GM12892 (cell line): Measurements from ENCODE around the gene ZNF423.
"Not testable (repeated sequence)": the region's sequence is repeated elsewhere in the genome, so short reads cannot be mapped to it uniquely, and the experiment has no call there.

Experiments
- DNase-seq: peaks from one replicate; pipeline ENCODE4 v3.0.0; 2011; ENCODE audit not compliant: insufficient read length
- FAIRE-seq: peaks from 2 replicates; lab custom pipeline; 2011; peaks lifted over from hg19 to GRCh38; lab: Jason Lieb, UNC
- POLR2A ChIP-seq: IDR thresholded peaks from 2 replicates; pipeline ENCODE4 v1.6.1; 2011; ENCODE audit warnings: low read depth, low read length, control low read depth
- POLR2AphosphoS5 ChIP-seq: IDR thresholded peaks from 2 replicates; pipeline ENCODE4 v1.6.1; 2011; ENCODE audit warnings: low read depth, low read length, control low read depth
- TAF1 ChIP-seq: IDR thresholded peaks from 2 replicates; pipeline ENCODE4 v1.6.1; 2011; ENCODE audit warnings: low read depth, mild to moderate bottlenecking, control low read depth, low read length, borderline replicate concordance

ZNF423 gene

GRCh38 chr16:49578018-49578417 is 277.9 kb downstream of the ZNF423 start:
- no peak for TF ChIP-seq POLR2A
- TF ChIP-seq TAF1: no peak
- no peak for TF ChIP-seq POLR2AphosphoS5
- FAIRE-seq: no peak
- DNase-seq: no peak

GRCh38 chr16:49576941-49577340 is 279.0 kb downstream of the ZNF423 start:
- FAIRE-seq (peak; percentile 17), DNase-seq (no peak)
- TF ChIP-seq POLR2AphosphoS5: no peak
- TF ChIP-seq POLR2A: no peak
- no peak for TF ChIP-seq TAF1

- DNase-seq (no peak), FAIRE-seq (no peak)
- TF ChIP-seq POLR2AphosphoS5: no peak
- no peak for TF ChIP-seq POLR2A
- no peak for TF ChIP-seq TAF1
Observed at GRCh38 chr16:49576173-49576494, 279.8 kb downstream of the ZNF423 start.

GRCh38 chr16:49575346-49576172 is 280.4 kb downstream of the ZNF423 start:
- peak; percentile 61 for DNase-seq
- no peak for TF ChIP-seq POLR2A
- peak; percentile 49; the same call in 1 of the 2 replicates for TF ChIP-seq TAF1

GRCh38 chr16:49574826-49575225 is 281.1 kb downstream of the ZNF423 start:
- FAIRE-seq (no peak), DNase-seq (no peak)
- TF ChIP-seq POLR2AphosphoS5: no peak

More at GRCh38 chr16:49575346-49576172, 280.4 kb downstream of the ZNF423 start:
- FAIRE-seq: peak; percentile 92

- no peak for DNase-seq
- TF ChIP-seq POLR2A: no peak
- no peak for TF ChIP-seq POLR2AphosphoS5
- no peak for TF ChIP-seq TAF1
- no peak for FAIRE-seq
Observed at GRCh38 chr16:49567950-49568349, 288.0 kb downstream of the ZNF423 start.

GRCh38 chr16:49566432-49566831 is 289.5 kb downstream of the ZNF423 start:
- DNase-seq: no peak
- no peak for TF ChIP-seq POLR2AphosphoS5
- no peak for TF ChIP-seq TAF1
- no peak for TF ChIP-seq POLR2A
- no peak for FAIRE-seq

- no peak for FAIRE-seq
- TF ChIP-seq TAF1: no peak
- TF ChIP-seq POLR2A: no peak
- TF ChIP-seq POLR2AphosphoS5: no peak
- no peak for DNase-seq
Observed at GRCh38 chr16:49564496-49565229, 291.2 kb downstream of the ZNF423 start.

- no peak for FAIRE-seq
- TF ChIP-seq TAF1 (no peak), POLR2AphosphoS5 (no peak), POLR2A (no peak)
- no peak for DNase-seq
Observed at GRCh38 chr16:49563666-49564065, 292.2 kb downstream of the ZNF423 start.

GRCh38 chr16:49562894-49563293 is 293.0 kb downstream of the ZNF423 start:
- not testable (repeated sequence) for DNase-seq, FAIRE-seq

- FAIRE-seq (no peak), DNase-seq (no peak)
- TF ChIP-seq POLR2A: no peak
Observed at GRCh38 chr16:49562228-49562627, 293.7 kb downstream of the ZNF423 start.

- no peak for FAIRE-seq
- TF ChIP-seq POLR2A (no peak), POLR2AphosphoS5 (no peak), TAF1 (no peak)
- DNase-seq: no peak
Observed at GRCh38 chr16:49560004-49560830, 295.7 kb downstream of the ZNF423 start.
